Gastroesophageal sphincter (tissue), 4 donors: ENCODE measurements around the gene RGS7BP. TPM values are rescaled to one million over a fixed set of nuclear protein-coding genes. Genes with fewer than 3 reads are reported as not detected.

Source experiments
- ATAC-seq: fragments of 150-250 bp; one replicate; pipeline ENCODE4 v1.9.1; 2016; ENCODE audit warnings: mild to moderate bottlenecking, moderate library complexity
- H3K27ac ChIP-seq, 4 donors: fragments of 200-600 bp; sonication (generic) in 3 of 4; 1 replicate in 3 of 4; 2 replicates in 1 of 4; pipeline ENCODE4 v1.5.1; 2016 to 2019
- H3K27me3 ChIP-seq: fragments of 200-600 bp; sonication (generic); one replicate; pipeline ENCODE4 v1.5.1; 2019
- H3K36me3 ChIP-seq, 2 donors: fragments of 200-600 bp; sonication (generic); one replicate each; pipeline ENCODE4 v1.5.1; 2019; ENCODE audit warnings: control low read depth in 1 of 2
- H3K4me1 ChIP-seq, 3 donors: fragments of 200-600 bp; sonication (generic); 1 replicate in 2 of 3; 2 replicates in 1 of 3; pipeline ENCODE4 v1.5.1; 2016 to 2019; ENCODE audit warnings: control low read depth in 2 of 3
- H3K4me3 ChIP-seq, 2 donors: fragments of 200-600 bp; sonication (generic); one replicate each; pipeline ENCODE4 v1.5.1; 2019; ENCODE audit warnings: mild to moderate bottlenecking in 1 of 2, moderate library complexity in 1 of 2
- H3K9me3 ChIP-seq, 3 donors: fragments of 200-600 bp; sonication (generic); one replicate each; pipeline ENCODE4 v1.5.1; 2017 to 2019; ENCODE audit warnings: control low read depth in 2 of 3
- EP300 ChIP-seq: sonication (generic); formaldehyde crosslinking; IDR thresholded peaks from one replicate; pipeline ENCODE4 v1.6.1; 2017; ENCODE audit warnings: antibody characterized with exemption, mild to moderate bottlenecking
- POLR2A ChIP-seq, 2 donors: fragments of 450-650 bp; IDR thresholded peaks; one replicate each; pipeline ENCODE4 v1.6.1; 2017; ENCODE audit warnings: antibody characterized with exemption in 2 of 2, mild to moderate bottlenecking in 2 of 2, moderate library complexity in 1 of 2
- POLR2AphosphoS5 ChIP-seq: sonication (generic); formaldehyde crosslinking; IDR thresholded peaks from one replicate; pipeline ENCODE4 v1.6.1; 2017; ENCODE audit warnings: antibody characterized with exemption
- WGBS, 2 donors: methylation state at CpG; one replicate each; pipeline ENCODE4 v1.1.5; 2018; ENCODE audit warnings: low coverage in 1 of 2; 5-methylcytosine and 5-hydroxymethylcytosine counted together
- total RNA-seq, 4 donors: library from RNA; depleted of rRNA; stranded (reverse); fragments of >200 nt; gene quantifications; one replicate each; pipeline ENCODE4 v1.1.0, GENCODE V29; 2016
- TF ChIP-seq, protein P1 (sequence below), 4 experiments: fragments of 200-600 bp in 2 of 4; fragments of 450-650 bp in 2 of 4; sonication (generic) in 1 of 4; IDR thresholded peaks; one replicate each; pipeline ENCODE4 v1.5.1; 2017 to 2019; ENCODE audit warnings: antibody characterized with exemption in 4 of 4, mild to moderate bottlenecking in 2 of 4, moderate library complexity in 2 of 4

Gene RGS7BP
- total RNA-seq, 4 donors from 2014 or later, result 1.5 to 4.4 (median 3.7) TPM

DNA sequence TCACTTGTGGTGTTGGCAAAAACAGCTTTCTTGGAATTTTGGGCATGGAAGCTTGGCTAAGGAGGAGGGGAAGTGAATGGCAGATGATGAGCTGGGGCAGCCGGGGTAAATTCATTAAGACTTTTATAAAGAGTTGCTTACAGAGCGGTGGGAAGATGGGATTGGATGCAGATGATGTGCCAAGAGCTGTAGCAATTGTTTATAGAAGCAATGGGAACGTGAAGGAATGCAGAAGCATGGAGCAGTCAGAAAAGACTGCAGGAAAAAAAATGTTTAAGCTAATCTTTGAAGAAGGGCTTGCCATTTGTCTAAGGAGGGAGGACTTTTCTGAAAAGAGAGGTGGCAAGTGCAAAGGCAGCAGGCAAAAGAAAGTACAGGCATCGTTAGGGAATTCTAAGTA, 97.9 kb downstream of the RGS7BP start:
- H3K27me3 ChIP-seq, result no peaks in the 10 kb centered on the region
- 9 to 21% methylated on average over 4 of the region's 4 CpGs for WGBS, 2 donors
- H3K4me1 ChIP-seq, result peaks cover 0 to 24% (median 4%) of the 10 kb centered on the region in 3 donors
- no peaks in the 10 kb centered on the region for H3K36me3 ChIP-seq
- TF ChIP-seq POLR2AphosphoS5, result no peak
- TF ChIP-seq, protein P1, sequence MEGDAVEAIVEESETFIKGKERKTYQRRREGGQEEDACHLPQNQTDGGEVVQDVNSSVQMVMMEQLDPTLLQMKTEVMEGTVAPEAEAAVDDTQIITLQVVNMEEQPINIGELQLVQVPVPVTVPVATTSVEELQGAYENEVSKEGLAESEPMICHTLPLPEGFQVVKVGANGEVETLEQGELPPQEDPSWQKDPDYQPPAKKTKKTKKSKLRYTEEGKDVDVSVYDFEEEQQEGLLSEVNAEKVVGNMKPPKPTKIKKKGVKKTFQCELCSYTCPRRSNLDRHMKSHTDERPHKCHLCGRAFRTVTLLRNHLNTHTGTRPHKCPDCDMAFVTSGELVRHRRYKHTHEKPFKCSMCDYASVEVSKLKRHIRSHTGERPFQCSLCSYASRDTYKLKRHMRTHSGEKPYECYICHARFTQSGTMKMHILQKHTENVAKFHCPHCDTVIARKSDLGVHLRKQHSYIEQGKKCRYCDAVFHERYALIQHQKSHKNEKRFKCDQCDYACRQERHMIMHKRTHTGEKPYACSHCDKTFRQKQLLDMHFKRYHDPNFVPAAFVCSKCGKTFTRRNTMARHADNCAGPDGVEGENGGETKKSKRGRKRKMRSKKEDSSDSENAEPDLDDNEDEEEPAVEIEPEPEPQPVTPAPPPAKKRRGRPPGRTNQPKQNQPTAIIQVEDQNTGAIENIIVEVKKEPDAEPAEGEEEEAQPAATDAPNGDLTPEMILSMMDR (IDR thresholded peaks at IDR 0.05), result no peak
- TF ChIP-seq EP300, result no peak
- no peak for TF ChIP-seq POLR2A (IDR thresholded peaks at IDR 0.05)
- H3K4me3 ChIP-seq, result no peak overlapping the region
- H3K9me3 ChIP-seq, result no peaks in the 10 kb centered on the region
- no peak for ATAC-seq
- H3K27ac ChIP-seq, result no peak overlapping the region

DNA sequence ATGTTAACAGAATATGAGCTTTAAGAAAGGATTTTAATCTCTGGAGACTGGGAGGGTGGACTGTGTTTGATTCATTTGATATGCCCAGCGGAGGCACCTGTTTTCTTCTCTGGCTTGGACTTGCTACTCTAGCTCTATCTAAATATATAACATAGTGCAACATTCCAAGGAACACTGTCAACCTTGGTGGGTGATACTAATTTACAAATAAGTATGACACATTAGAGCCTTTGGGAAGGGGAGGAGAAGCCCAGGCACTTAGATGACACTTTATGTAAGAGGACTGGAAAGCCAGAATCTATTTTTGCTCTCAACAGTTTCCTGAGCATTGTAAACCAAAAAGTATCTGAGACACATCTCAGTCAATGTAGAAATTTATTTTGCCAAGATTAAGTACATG, 101.1 kb downstream of the RGS7BP start:
- Histone ChIP-seq H3K9me3 (no peaks in the 10 kb centered on the region), H3K36me3 (no peaks in the 10 kb centered on the region), H3K27ac (no peak overlapping the region), H3K27me3 (no peaks in the 10 kb centered on the region), H3K4me3 (no peak overlapping the region), H3K4me1 (peaks cover 0 to 24% (median 4%) of the 10 kb centered on the region in 3 donors)
- TF ChIP-seq, protein P1 (IDR thresholded peaks at IDR 0.05), result no peak
- TF ChIP-seq EP300 (no peak), POLR2A (IDR thresholded peaks at IDR 0.05) (no peak), POLR2AphosphoS5 (no peak)
- WGBS, 2 donors, result 93 to 100% methylated on average over 1 of the region's 1 CpG
- no peak for ATAC-seq

DNA sequence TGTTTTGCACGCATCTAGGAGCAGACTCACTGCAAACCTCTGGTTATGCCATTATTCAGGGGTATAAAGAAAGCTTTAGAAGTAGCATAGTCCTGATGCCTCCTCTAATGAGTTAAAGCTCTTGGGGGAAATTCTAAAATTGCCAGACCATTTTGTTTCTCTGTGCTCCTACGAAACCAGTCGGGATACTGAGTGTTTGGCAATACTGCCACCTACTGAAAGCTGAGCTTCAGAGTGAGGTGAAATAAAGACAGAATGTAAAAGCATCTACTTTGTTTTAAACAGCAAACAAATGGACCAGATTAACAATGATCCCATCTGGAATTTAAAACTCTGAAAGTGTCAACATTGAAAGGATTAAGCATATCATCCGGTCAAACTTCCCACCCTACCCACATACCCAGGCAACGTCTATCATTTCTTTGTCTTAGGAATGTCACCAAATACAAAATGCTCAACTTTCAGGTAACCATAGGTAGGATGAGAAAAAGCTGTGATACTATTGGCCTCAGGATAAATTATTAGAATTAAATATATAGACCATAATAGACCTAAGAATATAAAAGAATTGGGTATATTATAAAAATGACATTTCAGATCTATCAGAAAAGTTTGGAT, 106.6 kb downstream of the RGS7BP start:
- ATAC-seq, result no peak
- Histone ChIP-seq H3K27me3 (no peaks in the 10 kb centered on the region), H3K4me1 (no peaks in the 10 kb centered on the region), H3K36me3 (no peaks in the 10 kb centered on the region), H3K27ac (no peak overlapping the region), H3K4me3 (no peak overlapping the region), H3K9me3 (no peaks in the 10 kb centered on the region)
- no peak for TF ChIP-seq EP300
- TF ChIP-seq, protein P1 (IDR thresholded peaks at IDR 0.05), result peak; percentile 39 to 75 (median 71)
- WGBS, 2 donors, result 16 to 17% methylated on average over 5 of the region's 5 CpGs

DNA sequence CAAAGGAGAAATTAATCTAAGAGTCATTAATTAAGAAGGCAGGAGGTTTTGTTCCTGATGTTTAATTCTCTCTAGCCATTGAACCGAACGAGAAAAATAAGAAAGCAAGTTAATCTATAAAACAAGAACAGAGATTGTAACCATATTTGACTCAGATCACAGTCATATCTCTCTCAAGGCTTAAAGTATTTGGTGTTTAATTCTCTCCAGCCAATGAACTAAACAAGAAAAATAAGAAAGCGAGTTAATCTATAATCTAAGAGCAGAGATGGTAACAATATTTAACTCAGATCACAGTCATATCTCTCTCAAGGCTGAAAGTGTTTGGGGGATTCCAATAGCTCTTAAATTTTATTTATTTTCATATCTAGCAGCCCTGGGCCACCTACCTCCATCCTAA, 110.1 kb downstream of the RGS7BP start:
- H3K4me1 ChIP-seq, result no peaks in the 10 kb centered on the region
- ATAC-seq, result no peak
- H3K4me3 ChIP-seq, result no peak overlapping the region
- 60 to 71% methylated on average over 3 of the region's 3 CpGs for WGBS, 2 donors
- no peaks in the 10 kb centered on the region for H3K9me3 ChIP-seq
- TF ChIP-seq POLR2AphosphoS5, result no peak
- TF ChIP-seq, protein P1 (IDR thresholded peaks at IDR 0.05), result no peak
- no peak for TF ChIP-seq POLR2A (IDR thresholded peaks at IDR 0.05)
- TF ChIP-seq EP300, result no peak
- no peaks in the 10 kb centered on the region for H3K27me3 ChIP-seq
- no peak overlapping the region for H3K27ac ChIP-seq
- H3K36me3 ChIP-seq, result no peaks in the 10 kb centered on the region

DNA sequence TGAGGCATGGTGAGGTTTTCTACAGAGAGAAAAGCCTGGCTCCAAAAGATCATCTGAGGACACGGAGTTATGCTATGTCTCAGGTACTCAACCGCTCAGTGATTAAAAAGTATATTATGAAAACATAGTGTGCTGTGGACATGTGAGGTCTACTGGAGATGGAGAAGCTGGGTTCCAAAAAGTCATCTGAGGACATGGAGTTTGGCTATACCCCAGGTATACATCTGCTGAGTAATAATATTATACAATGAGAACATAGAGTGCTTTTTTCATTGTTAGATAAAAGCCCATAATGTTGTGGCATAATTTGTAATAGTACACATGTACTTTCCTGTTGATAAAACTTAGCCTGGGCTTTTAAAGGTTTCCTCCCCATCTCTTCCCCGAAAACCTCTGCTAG, 113.8 kb downstream of the RGS7BP start:
- Histone ChIP-seq H3K4me3 (no peak overlapping the region), H3K27me3 (peaks cover 11% of the 10 kb centered on the region), H3K4me1 (no peaks in the 10 kb centered on the region), H3K27ac (no peak overlapping the region), H3K36me3 (no peaks in the 10 kb centered on the region), H3K9me3 (no peaks in the 10 kb centered on the region)
- TF ChIP-seq, protein P1 (IDR thresholded peaks at IDR 0.05), result no peak
- TF ChIP-seq POLR2A (IDR thresholded peaks at IDR 0.05) (no peak), POLR2AphosphoS5 (no peak), EP300 (no peak)
- ATAC-seq, result no peak
- WGBS, 2 donors, result 71 to 84% methylated on average over 3 of the region's 3 CpGs
